HTR-8/SVneo (cell line): ENCODE measurements around the gene FAF2.
"Not testable (repeated sequence)": the region's sequence is repeated elsewhere in the genome, so short reads cannot be mapped to it uniquely, and the experiment has no call there.

Experiments used
- DNase-seq: peaks from one replicate; pipeline ENCODE4 v3.0.0; 2011; ENCODE audit warnings: low spot score, mixed read lengths; ENCODE audit not compliant: insufficient read length
- FAIRE-seq: peaks from 2 replicates; lab custom pipeline; 2011; peaks lifted over from hg19 to GRCh38; lab: Jason Lieb, UNC

FAF2 gene

DNA sequence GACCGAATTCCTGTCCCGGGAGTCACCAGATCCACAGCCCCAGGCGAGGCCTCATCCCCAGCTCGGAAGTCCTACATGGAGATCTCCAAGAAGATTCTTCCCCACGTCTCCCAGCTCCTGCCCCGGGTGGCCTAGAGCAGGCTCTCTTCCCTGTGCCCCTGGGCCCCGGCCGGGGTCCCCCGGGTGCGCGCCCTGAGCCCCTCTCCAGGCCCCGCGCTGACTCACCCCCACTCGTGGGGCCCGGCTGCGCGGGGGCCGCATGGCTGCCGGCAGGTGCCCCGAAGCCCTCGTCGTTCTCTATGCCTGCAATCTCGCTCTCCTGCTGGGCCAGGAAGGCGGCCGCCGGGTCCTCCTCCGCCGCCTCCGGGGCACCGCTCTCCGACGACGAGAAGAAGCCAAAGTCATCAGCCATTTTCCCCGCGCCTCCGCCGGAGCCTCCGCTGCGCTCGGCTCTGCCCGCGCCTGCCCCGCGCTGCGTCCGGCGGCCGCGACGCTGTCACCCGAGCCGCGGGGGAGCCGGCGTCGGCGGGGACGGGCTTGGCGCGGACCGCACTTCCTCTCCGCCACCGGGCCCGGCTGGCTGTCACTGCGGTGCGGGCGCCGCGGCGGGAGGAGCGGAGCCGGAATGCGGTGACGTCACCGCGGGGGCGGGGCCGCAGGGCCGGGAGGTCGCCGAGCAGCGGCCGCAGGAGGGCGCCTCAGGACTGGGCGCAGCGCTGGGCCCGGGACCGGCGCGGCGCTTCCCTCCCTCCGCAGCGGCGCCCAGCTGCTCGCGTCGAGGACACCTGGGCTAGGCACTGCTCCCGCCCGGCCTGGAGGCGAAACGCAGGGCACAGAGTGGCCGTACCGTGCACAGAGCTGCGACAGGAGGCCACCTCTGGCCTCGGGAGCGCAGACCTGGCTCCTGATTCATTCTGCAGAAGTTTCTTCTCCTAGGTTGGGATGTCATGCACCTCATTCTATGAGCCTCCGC, 31.9 kb upstream of the FAF2 start, which contains the start of gene CLTB:
Gene CLTB, minus strand, starts transcription at position 588 of the 973 bp plus-strand sequence. Its CDS starts 176 bp downstream, at position 412.
- FAIRE-seq: peak; percentile 77

DNA sequence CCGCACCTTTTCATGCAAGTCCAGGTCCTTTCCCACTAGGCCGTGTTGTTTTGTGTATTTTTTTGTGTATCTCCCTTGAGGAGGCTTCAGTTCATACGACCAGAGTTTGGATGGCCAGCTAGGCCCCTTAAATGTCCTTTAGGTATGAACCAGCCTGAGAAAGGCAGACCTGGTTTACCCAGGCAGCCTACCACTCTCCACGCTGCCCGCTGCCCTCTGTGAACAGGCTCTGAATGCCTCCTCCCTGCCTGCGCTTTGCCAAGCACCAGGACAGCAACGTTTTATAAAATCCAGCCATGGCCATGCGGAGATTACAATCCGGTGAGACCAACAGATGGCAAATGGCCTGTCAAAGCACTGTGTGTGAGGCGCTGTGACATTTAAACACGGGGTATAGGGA, 31.2 kb upstream of the FAF2 start:
- DNase-seq: no peak
- no peak for FAIRE-seq

More for the DNA sequence above, 31.9 kb upstream of the FAF2 start, which contains the start of gene CLTB:
- peak; percentile 81 for DNase-seq

DNA sequence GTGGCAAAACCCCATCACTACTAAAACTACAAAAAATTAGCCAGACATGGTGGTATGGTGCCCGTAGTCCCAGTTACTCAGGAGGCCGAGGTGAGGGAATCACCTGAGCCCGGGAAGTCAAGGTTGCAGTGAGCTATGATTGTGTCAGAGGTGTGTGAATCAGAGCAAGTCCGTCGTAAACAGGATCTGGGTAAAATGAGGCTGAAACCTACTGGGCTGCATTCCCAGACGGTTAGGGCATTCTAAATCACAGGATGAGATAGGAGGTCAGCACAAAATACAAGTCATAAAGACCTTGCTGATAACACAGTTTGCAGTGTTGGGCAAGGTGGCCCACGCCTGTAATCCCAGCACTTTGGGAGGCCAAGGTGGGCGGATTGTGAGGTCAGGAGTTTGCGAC, 29.9 kb upstream of the FAF2 start:
- no peak for FAIRE-seq
- no peak for DNase-seq

DNA sequence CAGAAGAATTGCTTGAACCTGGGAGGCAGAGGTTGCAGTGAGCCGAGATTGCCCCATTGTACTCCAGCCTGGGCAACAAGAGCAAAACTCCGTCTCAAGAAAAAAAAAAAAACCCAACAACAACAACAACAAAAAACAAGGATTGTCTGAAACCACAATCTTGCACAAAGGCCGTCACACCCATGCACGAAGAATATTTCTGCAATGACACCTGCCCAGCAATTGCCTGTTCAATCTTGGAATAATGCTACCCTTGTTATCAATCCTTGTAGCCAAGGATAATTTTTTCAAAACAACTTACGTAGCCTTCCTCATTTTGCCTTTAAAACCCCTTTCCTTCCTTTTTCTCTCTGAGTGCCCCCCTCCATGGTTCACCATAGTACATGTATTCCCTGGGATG, 28.1 kb upstream of the FAF2 start:
- no peak for FAIRE-seq

DNA sequence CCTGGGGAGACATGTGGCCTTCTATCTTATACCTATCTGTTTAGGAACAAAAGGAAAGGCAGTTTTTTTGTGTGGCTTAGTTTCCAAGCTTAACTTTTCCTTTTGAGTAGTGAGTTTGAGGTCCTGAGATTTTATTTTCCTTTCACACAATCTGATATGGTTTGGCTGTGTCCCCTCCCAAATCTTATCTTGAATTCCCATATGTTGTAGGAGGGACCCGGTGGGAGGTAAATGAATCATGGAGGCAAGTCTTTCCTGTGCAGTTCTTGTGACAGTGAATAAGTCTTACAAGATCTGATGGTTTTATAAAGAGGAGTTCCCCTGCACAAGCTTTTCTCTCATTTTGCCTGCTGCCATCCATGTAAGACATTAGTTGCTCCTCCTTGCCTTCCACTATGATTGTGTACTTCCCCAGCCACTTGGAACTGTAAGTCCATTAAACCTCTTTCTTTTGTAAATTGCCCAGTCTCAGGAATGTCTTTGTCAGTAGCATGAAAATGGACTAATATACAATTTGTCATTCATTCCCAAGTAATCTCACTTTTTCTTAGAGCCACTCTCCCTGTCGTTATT, 27.1 kb upstream of the FAF2 start:
- FAIRE-seq: no peak
- DNase-seq: no peak

More for the DNA sequence above, 28.1 kb upstream of the FAF2 start:
- DNase-seq: no peak

DNA sequence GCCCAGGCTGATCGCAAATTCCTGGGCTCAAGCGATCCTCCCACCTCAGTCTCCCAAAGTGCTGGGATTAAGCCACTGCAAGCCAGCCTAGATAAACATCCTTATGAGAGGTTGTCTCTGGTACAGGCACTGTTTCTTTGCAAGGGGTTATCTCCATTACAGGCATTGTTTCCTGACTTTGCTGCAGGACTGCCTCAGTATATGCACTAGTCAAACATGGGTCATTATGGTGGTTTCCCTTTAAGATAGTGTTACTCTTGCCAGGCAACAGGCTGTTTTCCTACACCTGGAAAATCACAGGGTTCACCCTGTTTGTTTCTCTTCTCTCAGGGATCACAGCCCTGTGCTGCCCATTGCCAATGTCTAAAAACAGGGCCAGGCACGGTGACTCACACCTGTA, 24.0 kb upstream of the FAF2 start:
- FAIRE-seq: no peak

DNA sequence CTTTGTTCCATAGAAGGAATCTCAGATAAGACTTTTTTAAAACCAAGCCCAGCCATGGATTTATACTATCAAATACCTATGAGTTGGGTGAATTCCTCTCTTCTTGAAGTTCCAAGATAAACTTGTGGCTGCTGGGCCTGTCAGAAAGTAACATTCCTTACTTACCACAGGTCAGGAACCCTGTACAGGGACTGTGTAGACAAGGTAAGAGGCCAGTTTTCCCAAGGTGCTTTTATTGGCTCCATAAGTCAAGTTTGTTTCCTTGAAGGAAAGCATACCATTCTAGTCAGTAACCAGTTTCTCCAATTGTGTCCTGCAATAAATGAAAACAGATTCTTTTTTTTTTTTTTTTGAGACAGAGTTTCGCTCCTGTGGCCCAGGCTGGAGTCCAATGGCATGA, 23.0 kb upstream of the FAF2 start:
- DNase-seq (no peak), FAIRE-seq (no peak)

More for the DNA sequence above, 24.0 kb upstream of the FAF2 start:
- no peak for DNase-seq

DNA sequence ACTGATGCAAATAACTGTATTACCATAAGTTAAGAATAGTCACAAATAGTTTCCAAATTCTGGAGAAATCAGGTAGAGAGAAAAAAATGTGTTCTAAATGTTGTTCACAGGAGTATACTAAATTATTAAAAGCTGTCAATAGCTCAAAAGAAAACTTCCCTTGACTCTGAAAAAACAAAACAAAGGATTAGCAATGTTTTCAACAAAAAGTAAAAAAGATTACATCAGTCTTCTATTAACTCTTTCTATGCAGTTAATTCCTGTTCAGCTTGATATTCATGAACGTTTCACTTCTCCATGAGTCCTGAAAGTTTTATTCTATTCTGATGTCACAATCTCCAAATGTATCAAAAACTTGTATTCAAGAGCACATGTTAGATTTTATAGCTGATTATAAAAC, 22.4 kb upstream of the FAF2 start:
- no peak for FAIRE-seq
- DNase-seq: no peak

DNA sequence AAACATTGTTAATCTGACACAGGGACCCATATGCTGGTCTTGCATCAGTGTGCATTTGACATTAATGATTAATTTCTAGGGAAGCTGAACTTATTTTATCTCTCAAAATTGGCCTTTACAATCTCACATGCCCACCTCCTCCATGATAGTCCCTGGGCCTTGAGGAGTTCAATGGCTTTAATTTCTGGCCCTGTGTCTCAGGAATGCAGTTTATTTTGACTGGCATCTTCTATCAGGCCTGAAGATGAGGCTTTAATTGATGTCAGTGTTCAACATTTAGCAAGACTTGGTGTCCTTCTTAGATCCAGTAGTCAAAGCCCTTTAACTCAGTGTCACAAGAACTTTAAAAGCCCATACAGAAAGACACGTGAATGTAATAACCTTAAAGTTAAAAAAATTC, 21.3 kb upstream of the FAF2 start:
- FAIRE-seq: no peak

DNA sequence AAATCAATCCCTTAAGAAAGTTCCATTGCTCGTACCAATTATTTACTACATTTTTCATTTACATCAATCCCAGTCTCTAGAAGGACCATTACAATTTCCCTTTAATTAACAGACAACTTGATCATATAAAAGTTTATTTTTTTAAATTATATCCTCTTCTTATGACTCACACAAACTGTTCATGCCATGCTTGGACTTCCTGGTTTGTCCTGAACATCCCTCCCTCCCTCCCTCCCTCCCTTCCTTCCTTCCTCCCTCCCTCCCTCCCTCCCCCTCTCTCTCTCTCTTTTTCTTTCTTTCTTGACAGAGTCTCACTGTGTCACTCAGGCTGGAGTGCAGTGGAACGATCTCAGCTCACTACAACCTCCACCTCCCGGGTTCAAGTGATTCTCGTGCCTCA, 20.2 kb upstream of the FAF2 start:
- DNase-seq: no peak

More for the DNA sequence above, 21.3 kb upstream of the FAF2 start:
- DNase-seq: no peak

DNA sequence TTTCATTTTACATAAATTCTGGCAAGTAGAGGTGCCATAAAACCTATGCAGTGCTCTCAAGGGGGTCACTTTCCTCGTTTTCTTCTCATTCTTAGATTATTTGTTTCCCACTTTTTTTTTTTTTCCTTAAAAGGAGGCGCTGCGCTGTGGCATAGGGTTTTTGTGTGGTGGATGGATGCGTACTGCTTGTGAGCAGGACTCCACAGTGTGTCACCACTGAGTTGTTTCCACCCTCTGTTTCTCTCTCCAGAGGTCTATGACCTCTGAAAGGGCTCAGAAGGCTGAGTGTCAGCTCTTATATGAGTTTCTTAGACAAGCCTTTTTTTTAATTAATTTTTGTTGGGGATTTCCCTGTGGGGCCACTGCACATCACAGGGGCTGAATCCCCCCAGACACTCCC, 18.2 kb upstream of the FAF2 start:
- no peak for DNase-seq
- FAIRE-seq: no peak

More for the DNA sequence above, 20.2 kb upstream of the FAF2 start:
- FAIRE-seq: no peak

DNA sequence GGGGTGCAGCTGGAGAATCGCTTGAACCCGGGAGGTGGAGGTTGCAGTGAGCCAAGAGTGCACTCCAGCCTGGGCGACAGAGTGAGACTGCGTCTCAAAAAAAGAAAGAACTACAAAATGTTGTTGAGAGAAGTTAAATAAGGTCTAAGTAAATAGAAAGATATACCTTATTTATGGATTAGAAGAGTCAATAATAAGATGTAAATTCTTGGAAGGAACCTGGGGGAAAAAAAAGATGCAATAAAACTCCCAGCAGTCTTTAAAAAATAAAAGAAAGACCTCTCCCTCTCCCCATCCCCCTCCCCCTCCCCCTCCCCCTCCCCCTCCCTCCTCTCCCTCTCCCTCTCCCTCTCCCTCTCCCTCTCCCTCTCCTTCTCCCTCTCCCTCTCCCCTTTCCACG, 15.5 kb upstream of the FAF2 start:
- DNase-seq (no peak), FAIRE-seq (no peak)

DNA sequence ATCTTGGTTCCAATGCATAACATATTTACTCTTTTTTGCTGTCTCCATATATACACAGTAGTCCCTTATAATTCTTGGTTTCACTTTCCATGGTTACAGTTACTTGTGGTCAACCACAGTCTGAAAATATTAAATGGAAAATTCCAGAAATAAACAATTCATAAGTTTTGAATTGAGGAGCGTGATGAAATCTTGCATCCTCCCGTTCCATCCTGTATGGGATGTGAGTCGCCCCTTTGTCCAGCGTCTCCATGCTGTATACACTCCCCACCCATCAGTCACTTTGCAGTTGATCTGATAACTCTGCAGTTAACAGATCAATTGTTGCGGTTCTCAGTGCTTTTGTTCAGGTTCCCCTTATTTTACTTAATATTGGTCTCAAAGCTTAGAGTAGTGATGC, 11.5 kb upstream of the FAF2 start:
- no peak for DNase-seq
- FAIRE-seq: no peak

DNA sequence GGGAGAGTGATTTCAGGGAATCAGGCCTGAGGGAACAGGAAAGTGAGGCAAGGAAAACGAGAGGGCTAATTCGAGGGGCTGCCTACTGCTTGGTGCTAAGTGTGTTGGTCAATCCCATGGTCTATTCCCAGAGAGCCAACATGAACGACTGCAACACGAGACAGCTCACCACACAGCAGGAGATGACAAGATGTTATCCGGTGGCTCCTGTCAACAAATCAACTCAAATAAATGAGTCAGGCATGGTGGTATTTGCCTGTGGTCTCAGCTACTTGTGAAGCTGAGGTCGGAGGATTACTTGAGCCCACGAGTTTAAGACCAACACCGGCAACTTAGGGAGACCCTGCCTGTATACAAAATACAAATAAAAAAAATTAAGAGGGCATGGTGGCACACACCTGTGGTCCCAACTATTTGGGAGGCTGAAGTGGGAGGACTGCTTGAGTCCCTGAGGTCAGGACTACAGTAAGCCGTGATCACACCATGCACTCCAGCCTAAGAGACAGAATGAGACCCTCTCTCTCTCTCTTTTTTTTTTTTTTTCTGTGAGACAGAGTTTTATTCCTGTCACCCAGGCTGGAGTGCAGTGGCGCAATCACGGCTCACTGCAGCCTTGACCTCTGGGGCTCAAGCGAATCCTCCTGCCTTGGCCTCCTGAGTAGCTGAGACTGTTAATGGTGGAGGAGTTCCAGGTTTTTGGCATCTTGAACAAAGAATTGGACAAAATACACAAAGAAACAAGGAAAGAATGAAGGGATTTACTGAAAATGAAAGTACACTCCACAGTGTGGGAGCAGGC, 9.0 kb upstream of the FAF2 start:
- FAIRE-seq (peak; percentile 85), DNase-seq (peak; percentile 76)

DNA sequence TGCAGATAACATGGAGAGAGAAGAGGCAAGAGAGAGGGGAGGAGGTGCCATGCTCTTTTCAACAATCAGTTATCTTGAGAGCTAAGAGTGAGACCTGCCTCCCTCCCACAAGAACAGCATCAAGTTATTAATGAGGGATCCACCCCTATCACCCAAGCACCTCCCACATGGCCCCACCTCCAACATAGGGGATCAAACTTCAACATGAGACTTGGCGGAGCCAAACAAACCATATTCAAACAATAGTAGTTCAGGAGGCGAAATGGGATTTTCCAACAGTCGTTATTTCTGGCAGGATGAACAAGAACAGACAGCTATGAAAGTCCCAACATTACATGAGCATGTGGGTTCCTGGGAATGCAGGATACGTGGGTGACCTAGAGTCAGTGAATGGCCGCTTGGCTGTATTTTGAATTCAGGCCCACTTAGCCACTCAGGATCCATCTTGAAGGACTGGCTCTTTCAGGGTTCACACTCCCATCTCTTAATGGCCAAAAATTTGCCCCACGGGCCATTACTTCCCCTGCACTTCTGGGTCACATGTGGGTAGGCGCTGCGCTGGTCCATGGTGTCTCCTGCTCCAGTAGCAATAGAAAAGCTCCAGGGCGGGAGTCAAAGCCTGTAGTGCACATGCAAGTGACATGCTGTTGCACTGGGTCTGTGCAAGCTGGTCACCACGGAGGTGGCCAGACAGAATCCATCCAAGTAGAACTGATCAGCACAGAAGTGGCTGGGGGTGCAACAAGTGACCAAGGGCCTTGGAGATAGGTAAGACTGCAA, 7.1 kb upstream of the FAF2 start:
- no peak for DNase-seq
- no peak for FAIRE-seq

DNA sequence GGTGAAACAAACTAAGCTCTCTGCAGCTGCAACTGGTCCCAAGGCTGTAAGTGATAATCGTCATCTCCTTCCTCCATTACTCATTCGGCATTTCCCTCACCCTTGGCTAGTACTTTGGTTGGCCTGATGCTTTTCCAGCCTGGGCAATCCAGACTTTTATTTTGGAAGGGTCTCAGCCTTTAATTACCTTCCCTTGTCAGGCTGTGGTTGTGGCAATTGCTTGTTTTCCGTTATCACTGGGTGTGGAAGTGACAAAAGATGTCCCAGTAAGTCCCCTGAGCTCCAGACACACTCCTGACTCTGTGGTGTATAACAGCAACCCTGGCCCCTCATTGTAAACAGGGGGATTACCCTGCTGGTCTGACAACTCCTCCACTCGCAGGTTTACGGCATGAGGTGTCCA, 6.3 kb upstream of the FAF2 start:
- FAIRE-seq (no peak), DNase-seq (no peak)

DNA sequence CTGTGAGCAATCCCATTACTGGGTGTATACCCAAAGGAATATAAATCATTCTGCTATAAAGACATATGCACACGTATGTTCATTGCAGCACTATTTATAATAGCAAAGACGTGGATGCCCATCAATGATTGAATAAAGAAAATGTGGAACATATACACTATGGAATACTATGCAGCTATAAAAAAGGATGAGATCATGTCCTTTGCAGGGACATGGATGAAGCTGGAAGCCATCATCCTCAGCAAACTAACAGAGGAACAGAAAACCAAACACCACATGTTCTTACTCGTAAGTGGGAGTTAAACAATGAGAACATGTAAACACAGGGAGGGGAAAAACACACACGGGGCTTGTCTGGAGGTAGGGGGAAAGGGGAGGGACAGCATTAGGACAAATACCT, 5.3 kb upstream of the FAF2 start:
- not testable (repeated sequence) for FAIRE-seq, DNase-seq

DNA sequence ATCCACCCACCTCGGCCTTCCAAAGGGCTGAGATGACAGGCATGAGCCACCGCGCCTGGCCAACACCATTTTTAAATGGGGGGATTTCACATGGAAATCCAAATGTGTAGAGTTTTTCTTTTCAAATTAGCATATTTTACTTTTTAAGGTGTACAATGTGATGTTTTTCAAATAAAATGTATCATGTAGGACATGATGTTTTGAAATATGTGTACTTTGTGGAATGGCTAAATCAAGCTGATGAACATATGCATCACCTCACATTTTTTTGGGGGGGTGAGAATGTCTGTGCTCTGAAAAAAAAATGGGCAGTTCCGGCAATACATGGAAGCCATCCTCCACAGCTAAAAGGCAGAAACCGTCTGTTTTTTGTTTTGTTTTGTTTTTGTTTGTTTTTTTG, 3.4 kb upstream of the FAF2 start:
- FAIRE-seq (no peak), DNase-seq (no peak)

DNA sequence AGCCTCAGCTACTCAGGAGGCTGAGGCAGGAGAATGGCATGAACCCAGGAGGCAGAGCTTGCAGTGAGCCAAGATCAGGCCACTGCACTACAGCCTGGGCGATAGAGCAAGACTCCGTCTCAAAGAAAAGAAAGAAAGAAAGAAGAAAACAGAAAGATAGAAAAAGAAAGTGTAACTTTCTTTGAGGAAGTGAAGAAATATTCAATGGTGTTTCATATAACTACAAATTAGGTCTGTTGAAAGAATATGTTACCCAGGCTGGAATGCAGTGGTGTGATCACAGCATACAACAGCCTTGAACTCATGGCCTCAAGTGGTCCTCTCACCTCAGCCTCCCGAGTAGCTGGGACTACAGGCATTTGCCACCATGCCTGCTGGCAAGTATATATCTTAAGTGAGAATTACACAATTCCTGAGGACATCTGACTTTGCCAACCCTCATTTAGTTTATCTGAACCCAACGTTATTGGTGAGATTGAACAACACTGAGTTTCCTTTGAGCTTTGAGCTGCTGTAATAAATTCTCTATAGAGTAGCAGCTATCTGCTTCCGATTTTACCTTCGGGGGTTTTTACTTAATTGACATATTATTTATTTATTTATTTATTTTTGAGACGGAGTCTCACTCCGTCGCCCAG, 2.0 kb upstream of the FAF2 start:
- no peak for FAIRE-seq

More for the DNA sequence above, 2.0 kb upstream of the FAF2 start:
- no peak for DNase-seq
